HCT116 (cell line): ENCODE data around the gene NDUFB10. TPM values are rescaled to one million over a fixed set of nuclear protein-coding genes. Genes with fewer than 3 reads are reported as not detected.

Source experiments
- ATAC-seq: fragments of 200-7000 bp; cut with Tn5 transposase; 2 replicates; pipeline ENCODE4 v1.9.1; 2020; ENCODE audit warnings: mild to moderate bottlenecking, moderate library complexity
- BruUV-seq: library from RNA; stranded (reverse); fragments of 400-500 nt; replicated peaks from 2 replicates; lab custom pipeline; 2021; lab: Mats Ljungman, UMichigan
- CTCF ChIA-PET: fragments of 300-600 bp; sonication (Branson Sonifier 250); formaldehyde crosslinking; loops from one replicate; lab custom pipeline; 2021; ENCODE audit warnings: antibody characterized with exemption; lab: Charles Lee
- POLR2A ChIA-PET: fragments of 300-600, 350-600 bp; sonication (Branson Sonifier 250); formaldehyde crosslinking; loops from one replicate; lab custom pipeline; 2021; ENCODE audit warnings: antibody characterized with exemption; lab: Charles Lee
- RAD21 ChIA-PET, 2 experiments: fragments of 300-600 bp; sonication (Branson Sonifier 250); formaldehyde crosslinking; loops; one replicate each; lab custom pipeline; 2023; ENCODE audit warnings: low total read pairs in 2 of 2; ENCODE audit not compliant: uncharacterized antibody in 2 of 2, unreplicated experiment in 2 of 2, low non-redundant PET in 1 of 2; lab: Charles Lee
- DNase-seq: peaks from one replicate; pipeline ENCODE4 v3.0.0-alpha.2; 2010; ENCODE audit warnings: low read depth, low spot score
- H2AFZ ChIP-seq: fragments of 200-600 bp; shearing (Covaris generic), sonication (generic); 2 replicates; pipeline ENCODE4 v1.6.1; 2017; ENCODE audit warnings: low read depth, mixed run types, mixed read lengths, antibody characterized with exemption, low read length; ENCODE audit not compliant: poor library complexity, severe bottlenecking
- H3K27ac ChIP-seq: 2 replicates; pipeline ENCODE4 v1.5.1; 2012; ENCODE audit warnings: low read depth, low read length
- H3K27me3 ChIP-seq: fragments of 200-600 bp; sonication (generic); 2 replicates; pipeline ENCODE4 v1.6.1; 2016; ENCODE audit warnings: mixed run types, low read length, mixed read lengths; ENCODE audit not compliant: insufficient read depth
- H3K36me3 ChIP-seq, 2 experiments: fragments of 200-500 bp in 1 of 2; fragments of 200-600 bp in 1 of 2; sonication (Bioruptor generic) in 1 of 2; sonication (generic) in 1 of 2; 2 replicates each; pipeline versions ENCODE4 v1.5.1 to v1.6.1; 2014 to 2016; ENCODE audit warnings: low read length in 2 of 2, inconsistent platforms in 1 of 2, mixed read lengths in 1 of 2, mixed run types in 1 of 2; ENCODE audit not compliant: insufficient read depth in 2 of 2, control insufficient read depth in 1 of 2
- H3K4me1 ChIP-seq, 2 experiments: fragments of 200-600 bp in 1 of 2; sonication (generic) in 1 of 2; 2 replicates each; pipeline versions ENCODE4 v1.5.1 to v1.6.1; 2012 to 2017; ENCODE audit warnings: low read length in 2 of 2, inconsistent platforms in 1 of 2, mild to moderate bottlenecking in 1 of 2, mixed read lengths in 1 of 2, mixed run types in 1 of 2, moderate library complexity in 1 of 2; ENCODE audit not compliant: insufficient read depth in 2 of 2, control insufficient read depth in 1 of 2
- H3K4me2 ChIP-seq: fragments of 200-600 bp; sonication (generic); 2 replicates; pipeline ENCODE4 v1.6.1; 2017; ENCODE audit warnings: mixed run types, low read length, mixed read lengths
- H3K4me3 ChIP-seq, 2 experiments: fragments of 200-600 bp in 1 of 2; sonication (generic) in 1 of 2; replicated peaks in 1 of 2; 2 replicates each; pipeline ENCODE4 v1.5.1; 2011 to 2016; ENCODE audit warnings: low read length in 2 of 2, control low read depth in 1 of 2, low read depth in 1 of 2, mild to moderate bottlenecking in 1 of 2, mixed read lengths in 1 of 2, mixed run types in 1 of 2
- H3K79me2 ChIP-seq: fragments of 200-600 bp; sonication (generic); 2 replicates; pipeline ENCODE4 v1.6.1; 2017; ENCODE audit warnings: mild to moderate bottlenecking, mixed run types, low read length, moderate library complexity, mixed read lengths; ENCODE audit not compliant: insufficient read depth
- H3K9ac ChIP-seq: fragments of 200-600 bp; sonication (generic); 2 replicates; pipeline ENCODE4 v1.6.1; 2016; ENCODE audit warnings: low read length, mixed read lengths
- H3K9me2 ChIP-seq: fragments of 200-600 bp; sonication (generic), shearing (Covaris generic); 2 replicates; pipeline ENCODE4 v1.6.1; 2017; ENCODE audit warnings: mixed run types, mild to moderate bottlenecking, moderate library complexity; ENCODE audit not compliant: insufficient read depth
- H3K9me3 ChIP-seq, 2 experiments: fragments of 200-500 bp in 1 of 2; fragments of 200-600 bp in 1 of 2; sonication (Bioruptor generic) in 1 of 2; sonication (generic) in 1 of 2; 2 replicates each; pipeline ENCODE4 v1.6.1; 2014 to 2017; ENCODE audit warnings: low read length in 2 of 2, mixed read lengths in 2 of 2, inconsistent platforms in 1 of 2, low read depth in 1 of 2, mild to moderate bottlenecking in 1 of 2, mixed run types in 1 of 2, moderate library complexity in 1 of 2; ENCODE audit not compliant: control insufficient read depth in 1 of 2, insufficient read depth in 1 of 2
- H4K20me1 ChIP-seq: fragments of 200-600 bp; sonication (generic), shearing (Covaris generic); 2 replicates; pipeline ENCODE4 v1.6.1; 2017; ENCODE audit warnings: mixed run types, mild to moderate bottlenecking, moderate library complexity; ENCODE audit not compliant: insufficient read depth
- CBX3 ChIP-seq: IDR thresholded peaks from 2 replicates; pipeline ENCODE4 v1.6.1; 2012; ENCODE audit warnings: low read depth
- EGR1 ChIP-seq: IDR thresholded peaks from 2 replicates; pipeline ENCODE4 v1.6.1; 2012; ENCODE audit warnings: low read depth
- ELF1 ChIP-seq: IDR thresholded peaks from 2 replicates; pipeline ENCODE4 v1.6.1; 2012; ENCODE audit warnings: low read depth, borderline replicate concordance
- EZH2 ChIP-seq: fragments of 200-600 bp; sonication (generic); IDR thresholded peaks from 2 replicates; pipeline ENCODE4 v1.6.1; 2017; ENCODE audit warnings: antibody characterized with exemption, mixed run types
- EZH2phosphoT487 ChIP-seq: fragments of 200-600 bp; IDR thresholded peaks from 2 replicates; pipeline ENCODE4 v1.6.1; 2018; ENCODE audit warnings: antibody characterized with exemption, borderline replicate concordance
- POLR2A ChIP-seq: IDR thresholded peaks from 2 replicates; pipeline ENCODE4 v1.7.0; 2011; ENCODE audit warnings: borderline replicate concordance; ENCODE audit not compliant: insufficient read depth, insufficient read length; ENCODE audit errors: extremely low read depth
- RAD21 ChIP-seq: IDR thresholded peaks from 2 replicates; pipeline ENCODE4 v1.6.1; 2012; ENCODE audit warnings: low read depth, mild to moderate bottlenecking
- SIN3A ChIP-seq: IDR thresholded peaks from 2 replicates; pipeline ENCODE4 v1.6.1; 2012; ENCODE audit warnings: low read depth
- SP1 ChIP-seq: IDR thresholded peaks from 2 replicates; pipeline ENCODE4 v1.6.1; 2012; ENCODE audit warnings: low read depth
- YY1 ChIP-seq: IDR thresholded peaks from 2 replicates; pipeline ENCODE4 v1.6.1; 2011; ENCODE audit warnings: low read length, low read depth, moderate library complexity, mild to moderate bottlenecking; ENCODE audit not compliant: insufficient replicate concordance; ENCODE audit errors: extremely low read depth
- ZFX ChIP-seq: fragments of 450-650 bp; IDR thresholded peaks from 2 replicates; pipeline ENCODE4 v1.6.1; 2017
- ZNF274 ChIP-seq: fragments of 200-500 bp; sonication (Bioruptor generic); IDR thresholded peaks from 2 replicates; pipeline ENCODE4 v1.6.1; 2014; ENCODE audit warnings: mild to moderate bottlenecking, low read depth, low read length, inconsistent platforms
- intact Hi-C: fragments of 100-400 bp; cut with micrococcal nuclease; formaldehyde crosslinking; loops from 2 replicates; pipeline ENCODE4 v1.10.0; 2022
- total RNA-seq: library from RNA; stranded (reverse); gene quantifications from one replicate; pipeline ENCODE4 v1.2.1, GENCODE V29; 2021; ENCODE audit not compliant: unreplicated experiment
- TF ChIP-seq, protein P1 (sequence below): IDR thresholded peaks from 2 replicates; pipeline ENCODE4 v1.6.1; 2012; ENCODE audit warnings: low read depth
- TF ChIP-seq, protein P2 (sequence below), 3 experiments: fragments of 200-600 bp in 1 of 3; sonication (generic) in 1 of 3; IDR thresholded peaks in 2 of 3; conservative IDR thresholded peaks in 1 of 3; 2 replicates each; pipeline ENCODE4 v1.5.1; 2012 to 2017; ENCODE audit warnings: low read depth in 2 of 3, low read length in 2 of 3, antibody characterized with exemption in 1 of 3, borderline replicate concordance in 1 of 3, control low read depth in 1 of 3, mild to moderate bottlenecking in 1 of 3, mixed read lengths in 1 of 3, mixed run types in 1 of 3, moderate library complexity in 1 of 3; ENCODE audit not compliant: insufficient read depth in 1 of 3
- TF ChIP-seq, protein P3 (sequence below): IDR thresholded peaks from 2 replicates; pipeline ENCODE4 v1.6.1; 2012

The NDUFB10 gene
- total RNA-seq, 1 experiment from 2014 or later, result 273 TPM

DNA sequence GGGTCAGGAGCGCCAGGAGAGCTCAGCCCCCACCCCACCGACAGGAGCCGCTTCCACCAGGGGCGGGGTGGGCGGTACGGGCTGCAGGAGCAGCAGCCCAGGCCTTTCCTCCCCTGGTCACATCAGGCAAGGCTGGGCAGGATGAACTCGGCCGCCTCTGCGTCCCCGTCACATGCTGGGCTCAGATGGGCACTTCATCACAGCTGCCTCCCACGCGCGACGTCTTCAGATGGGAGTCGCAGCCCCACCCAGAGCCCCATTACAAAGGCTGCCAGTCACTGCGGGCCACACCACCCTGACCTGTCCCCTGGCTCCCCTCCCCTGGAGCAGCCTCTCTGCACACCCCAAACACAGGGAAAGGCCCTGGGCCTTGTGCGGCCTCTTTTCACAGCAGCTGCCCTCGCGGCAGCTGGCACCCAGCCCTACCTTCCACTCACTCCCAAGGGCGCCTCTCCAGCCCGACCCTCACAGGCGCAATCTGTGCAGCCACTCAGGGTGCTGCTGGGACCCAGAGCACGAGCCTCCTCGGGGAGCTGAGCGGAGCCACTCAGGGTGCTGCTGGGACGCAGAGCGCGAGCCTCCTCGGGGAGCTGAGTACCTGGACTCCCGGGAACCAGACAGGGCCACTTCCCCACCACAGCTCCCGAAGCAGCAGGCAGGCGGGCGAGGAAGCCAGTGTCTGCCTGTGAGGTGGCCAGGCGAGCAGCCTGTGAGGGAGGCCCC, 45.6 kb downstream of the NDUFB10 start:
- no peaks in the 10 kb centered on the region for H3K27me3 ChIP-seq
- ATAC-seq, result no peak
- H4K20me1 ChIP-seq, result peaks cover 9% of the 10 kb centered on the region; the same call in 1 of the 2 replicates
- peaks cover 23 to 51% of the 10 kb centered on the region in 2 experiments for H3K4me1 ChIP-seq
- ChIA-PET RAD21 (no interaction called here), POLR2A (interaction anchor here (1.2 to 2.6 kb wide), 3 partner anchors 40 to 150 kb away, joined by 6 to 10 read pairs (median 9); partner anchors contain the start of genes RPS2 and TRAF7), CTCF (interaction anchor here (1.1 to 1.5 kb wide), 4 partner anchors 14 to 247 kb away, joined by 3 to 20 read pairs (median 6); partner anchors contain the start of genes ECI1, NPW and TBL3)
- H2AFZ ChIP-seq, result no peak overlapping the region
- TF ChIP-seq YY1 (no peak), CBX3 (no peak), EZH2phosphoT487 (no peak), ZFX (no peak), EZH2 (no peak), SP1 (no peak), SIN3A (no peak), EGR1 (no peak), ZNF274 (no peak), POLR2A (no peak), RAD21 (no peak), ELF1 (no peak)
- TF ChIP-seq, protein P1, sequence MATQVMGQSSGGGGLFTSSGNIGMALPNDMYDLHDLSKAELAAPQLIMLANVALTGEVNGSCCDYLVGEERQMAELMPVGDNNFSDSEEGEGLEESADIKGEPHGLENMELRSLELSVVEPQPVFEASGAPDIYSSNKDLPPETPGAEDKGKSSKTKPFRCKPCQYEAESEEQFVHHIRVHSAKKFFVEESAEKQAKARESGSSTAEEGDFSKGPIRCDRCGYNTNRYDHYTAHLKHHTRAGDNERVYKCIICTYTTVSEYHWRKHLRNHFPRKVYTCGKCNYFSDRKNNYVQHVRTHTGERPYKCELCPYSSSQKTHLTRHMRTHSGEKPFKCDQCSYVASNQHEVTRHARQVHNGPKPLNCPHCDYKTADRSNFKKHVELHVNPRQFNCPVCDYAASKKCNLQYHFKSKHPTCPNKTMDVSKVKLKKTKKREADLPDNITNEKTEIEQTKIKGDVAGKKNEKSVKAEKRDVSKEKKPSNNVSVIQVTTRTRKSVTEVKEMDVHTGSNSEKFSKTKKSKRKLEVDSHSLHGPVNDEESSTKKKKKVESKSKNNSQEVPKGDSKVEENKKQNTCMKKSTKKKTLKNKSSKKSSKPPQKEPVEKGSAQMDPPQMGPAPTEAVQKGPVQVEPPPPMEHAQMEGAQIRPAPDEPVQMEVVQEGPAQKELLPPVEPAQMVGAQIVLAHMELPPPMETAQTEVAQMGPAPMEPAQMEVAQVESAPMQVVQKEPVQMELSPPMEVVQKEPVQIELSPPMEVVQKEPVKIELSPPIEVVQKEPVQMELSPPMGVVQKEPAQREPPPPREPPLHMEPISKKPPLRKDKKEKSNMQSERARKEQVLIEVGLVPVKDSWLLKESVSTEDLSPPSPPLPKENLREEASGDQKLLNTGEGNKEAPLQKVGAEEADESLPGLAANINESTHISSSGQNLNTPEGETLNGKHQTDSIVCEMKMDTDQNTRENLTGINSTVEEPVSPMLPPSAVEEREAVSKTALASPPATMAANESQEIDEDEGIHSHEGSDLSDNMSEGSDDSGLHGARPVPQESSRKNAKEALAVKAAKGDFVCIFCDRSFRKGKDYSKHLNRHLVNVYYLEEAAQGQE, result no peak
- TF ChIP-seq, protein P2, sequence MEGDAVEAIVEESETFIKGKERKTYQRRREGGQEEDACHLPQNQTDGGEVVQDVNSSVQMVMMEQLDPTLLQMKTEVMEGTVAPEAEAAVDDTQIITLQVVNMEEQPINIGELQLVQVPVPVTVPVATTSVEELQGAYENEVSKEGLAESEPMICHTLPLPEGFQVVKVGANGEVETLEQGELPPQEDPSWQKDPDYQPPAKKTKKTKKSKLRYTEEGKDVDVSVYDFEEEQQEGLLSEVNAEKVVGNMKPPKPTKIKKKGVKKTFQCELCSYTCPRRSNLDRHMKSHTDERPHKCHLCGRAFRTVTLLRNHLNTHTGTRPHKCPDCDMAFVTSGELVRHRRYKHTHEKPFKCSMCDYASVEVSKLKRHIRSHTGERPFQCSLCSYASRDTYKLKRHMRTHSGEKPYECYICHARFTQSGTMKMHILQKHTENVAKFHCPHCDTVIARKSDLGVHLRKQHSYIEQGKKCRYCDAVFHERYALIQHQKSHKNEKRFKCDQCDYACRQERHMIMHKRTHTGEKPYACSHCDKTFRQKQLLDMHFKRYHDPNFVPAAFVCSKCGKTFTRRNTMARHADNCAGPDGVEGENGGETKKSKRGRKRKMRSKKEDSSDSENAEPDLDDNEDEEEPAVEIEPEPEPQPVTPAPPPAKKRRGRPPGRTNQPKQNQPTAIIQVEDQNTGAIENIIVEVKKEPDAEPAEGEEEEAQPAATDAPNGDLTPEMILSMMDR (IDR thresholded peaks at IDR 0.05 in 2 of 3, conservative IDR thresholded peaks at IDR 0.05 in 1 of 3; ENCODE audit: borderline replicate concordance in 1 of 3, insufficient read depth in 1 of 3, low read depth in 2 of 3, low read length in 2 of 3), result no peak
- TF ChIP-seq, protein P3, sequence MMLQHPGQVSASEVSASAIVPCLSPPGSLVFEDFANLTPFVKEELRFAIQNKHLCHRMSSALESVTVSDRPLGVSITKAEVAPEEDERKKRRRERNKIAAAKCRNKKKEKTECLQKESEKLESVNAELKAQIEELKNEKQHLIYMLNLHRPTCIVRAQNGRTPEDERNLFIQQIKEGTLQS, result no peak
- H3K27ac ChIP-seq, result peak overlapping the region; percentile 62; the same call in 1 of the 2 replicates
- no peak overlapping the region for H3K4me3 ChIP-seq
- BruUV-seq, result no TSS peak
- peak overlapping the region; percentile 23 for H3K9ac ChIP-seq
- peak overlapping the region; percentile 41 for H3K4me2 ChIP-seq
- no peaks in the 10 kb centered on the region for H3K9me2 ChIP-seq
- no peak for DNase-seq
- H3K79me2 ChIP-seq, result peaks cover 83% of the 10 kb centered on the region
- no peaks in the 10 kb centered on the region for H3K9me3 ChIP-seq
- peaks cover 18 to 34% of the 10 kb centered on the region in 2 experiments; a peak in 3 of 4 replicates for H3K36me3 ChIP-seq
- intact Hi-C loops, result loop anchor here (5.0 kb wide), 1 partner anchor 137 kb away; no protein-coding TSS in a partner anchor
